ENCODE data around the gene TFB2M.
"Not testable (repeated sequence)": the region's sequence is repeated elsewhere in the genome, so short reads cannot be mapped to it uniquely, and the experiment has no call there.

Gene TFB2M

DNA sequence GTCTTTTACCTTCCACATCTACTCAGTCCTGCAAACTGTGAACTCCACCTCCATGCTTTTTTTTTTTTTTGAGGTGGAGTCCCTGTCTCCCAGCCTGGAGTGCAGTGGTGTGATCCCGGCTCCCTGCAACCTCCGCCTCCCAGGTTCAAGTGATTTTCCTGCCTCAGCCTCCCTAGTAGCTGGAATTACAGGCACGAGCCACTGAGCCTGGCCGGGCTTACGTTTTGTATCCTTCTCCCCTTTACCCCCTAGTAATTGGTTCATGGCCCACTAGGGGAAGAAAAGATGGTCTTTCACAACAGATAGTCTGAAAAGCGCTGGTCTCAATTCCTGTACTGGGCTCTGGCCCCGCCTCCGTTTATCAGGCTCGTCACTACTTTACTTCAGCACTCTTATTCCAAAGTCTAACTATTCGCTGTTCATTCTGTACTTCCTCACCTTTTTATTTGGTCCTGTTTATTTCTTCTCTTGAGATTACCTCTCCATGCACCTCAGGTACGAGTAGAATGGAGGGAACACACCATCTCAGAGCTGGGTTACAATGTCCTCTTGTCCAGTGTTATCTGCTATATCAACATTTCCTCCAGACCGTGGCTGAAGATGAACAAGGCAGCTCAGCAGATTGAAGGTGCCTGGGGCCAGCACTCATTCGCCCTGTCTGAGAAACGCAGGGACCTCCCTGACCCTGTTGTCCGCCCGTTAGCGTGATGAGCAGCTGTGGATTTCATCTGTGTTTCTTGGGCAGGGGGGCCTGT, 16.4 kb upstream of the TFB2M start:
- no peak for DNase-seq

DNA sequence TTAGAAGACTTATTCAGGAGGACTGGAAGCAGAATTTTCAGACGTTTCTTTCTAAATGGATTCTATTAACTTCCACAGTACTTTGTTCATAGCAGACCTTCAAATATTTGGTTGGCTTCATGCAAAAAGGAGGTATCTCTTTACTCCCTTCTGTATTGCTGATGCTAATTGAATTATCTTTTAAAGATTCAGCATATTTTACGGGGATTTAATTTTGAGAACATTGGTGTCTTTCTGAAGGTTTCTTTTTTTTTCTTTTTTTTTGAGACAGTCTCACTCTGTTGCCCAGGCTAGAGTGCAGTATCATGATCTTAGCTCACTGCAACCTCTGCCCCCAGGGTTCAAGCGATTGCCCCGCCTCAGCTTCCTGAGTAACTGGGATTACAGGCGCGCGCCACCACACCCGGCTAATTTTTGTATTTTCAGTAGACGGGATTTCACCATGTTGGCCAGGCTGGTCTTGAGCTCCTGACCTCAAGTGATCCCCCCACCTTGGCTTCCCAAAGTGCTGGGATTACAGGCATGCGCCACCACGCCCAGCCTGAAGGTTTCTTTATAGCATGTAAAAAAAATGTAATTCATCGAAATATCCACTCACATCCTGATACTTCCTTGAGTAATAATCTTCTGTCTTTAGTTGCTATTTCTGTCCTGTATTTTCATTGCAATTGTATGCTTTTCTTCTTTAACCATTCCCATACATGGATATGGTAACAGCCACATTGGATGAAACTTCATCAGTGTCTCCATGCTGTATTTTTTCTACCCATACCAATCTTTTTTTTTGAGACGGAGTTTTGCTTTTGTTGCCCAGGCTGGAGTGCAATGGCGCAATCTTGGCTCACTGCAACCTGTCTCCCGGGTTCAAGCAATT, 14.7 kb upstream of the TFB2M start:
- DNase-seq: no peak

DNA sequence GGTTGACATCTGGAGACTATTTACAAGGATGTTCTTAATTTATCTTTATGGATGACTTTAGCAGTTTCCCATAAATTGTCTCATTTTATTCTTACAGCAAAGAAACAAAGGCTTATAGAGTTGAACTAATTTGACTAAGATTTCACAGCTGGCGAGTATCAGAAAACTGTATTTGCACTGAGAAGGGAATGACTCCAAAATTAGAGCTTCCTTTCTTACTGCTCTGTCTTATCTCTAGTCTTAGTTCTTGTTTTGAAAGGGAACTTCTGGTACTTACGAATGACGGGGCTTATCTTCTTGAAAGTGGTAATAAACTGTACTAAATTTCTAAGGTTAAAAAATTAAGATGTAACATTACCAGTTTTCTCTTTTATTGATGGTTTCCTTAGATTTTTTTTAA, 13.8 kb upstream of the TFB2M start:
- no peak for DNase-seq

DNA sequence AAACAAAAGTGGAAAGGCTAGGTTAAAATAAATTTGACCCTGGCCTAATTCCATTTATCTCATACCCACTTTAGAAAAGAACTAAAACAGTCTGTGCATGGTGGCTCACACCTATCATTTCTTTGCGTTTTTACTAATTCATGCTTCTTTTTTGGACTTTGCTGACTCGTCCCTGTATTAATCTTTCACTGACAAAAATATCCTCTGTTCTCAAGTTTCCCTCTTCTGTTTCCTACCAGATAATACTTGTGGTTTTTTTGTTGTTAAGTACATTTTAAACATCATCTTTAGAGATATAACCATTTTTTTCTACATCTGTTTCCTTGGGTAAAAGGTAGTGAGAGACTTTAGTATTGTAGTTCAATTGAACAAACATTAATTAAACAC, 11.7 kb upstream of the TFB2M start:
- DNase-seq: no peak

DNA sequence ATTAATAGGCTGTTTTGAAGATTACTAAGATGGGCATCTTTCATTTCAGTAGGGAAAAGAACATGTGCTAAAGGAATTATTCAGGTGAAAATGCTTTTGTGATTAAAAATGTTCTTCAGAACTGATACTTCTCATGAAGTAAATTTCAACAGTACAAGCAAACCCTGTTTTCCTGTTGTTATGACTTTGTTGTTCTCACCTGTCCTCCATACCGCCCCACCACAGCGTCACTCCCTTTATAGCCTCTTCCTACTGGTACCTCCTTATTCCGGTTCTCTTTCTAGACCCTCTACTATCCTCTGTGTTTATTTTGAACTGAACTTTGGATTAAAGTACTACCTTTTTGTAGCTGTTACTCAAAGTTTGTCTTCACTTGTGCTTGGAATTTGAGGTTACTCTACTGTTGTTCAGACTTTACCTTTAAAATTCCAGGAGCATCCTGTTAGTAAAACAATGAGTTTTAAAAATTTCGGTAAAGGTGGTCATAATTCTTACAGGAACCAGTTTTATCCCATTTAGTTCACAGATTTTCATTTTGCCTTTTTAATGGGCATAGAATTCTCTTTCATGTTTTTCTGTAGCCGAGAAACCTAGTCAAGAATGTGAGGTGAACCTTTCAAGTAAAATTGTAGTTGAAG, 11.1 kb upstream of the TFB2M start:
- DNase-seq: no peak

GRCh38 chr1:246576709-246577032, 10.6 kb upstream of the TFB2M start:
- DNase-seq: no peak

GRCh38 chr1:246573491-246573890, 7.4 kb upstream of the TFB2M start:
- no peak for DNase-seq

DNA sequence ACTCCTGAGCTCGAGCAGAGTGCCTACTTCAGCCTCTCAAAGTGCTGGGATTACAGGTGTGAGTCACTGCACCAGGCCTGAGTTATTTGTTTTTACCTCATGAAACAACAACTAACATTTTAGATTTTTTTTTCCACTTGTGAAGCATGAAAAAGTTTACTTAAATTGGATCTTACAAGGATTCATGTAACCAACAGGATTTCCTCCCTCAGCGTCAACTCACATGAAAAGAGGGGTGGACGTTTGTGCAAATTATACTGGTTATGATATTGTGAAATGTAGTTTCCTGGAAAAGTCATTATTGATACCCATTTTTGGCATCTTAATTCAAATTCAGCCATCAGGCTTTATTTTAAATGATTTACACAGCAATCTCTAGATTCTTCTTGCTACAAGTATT, 6.7 kb upstream of the TFB2M start:
- no peak for DNase-seq

- no peak for DNase-seq
These were observed 5.9 kb upstream of the TFB2M start for GRCh38 chr1:246571953-246572352.

GRCh38 chr1:246571309-246571708, 5.2 kb upstream of the TFB2M start:
- not testable (repeated sequence) for DNase-seq

- DNase-seq: no peak
These were observed 3.5 kb upstream of the TFB2M start for GRCh38 chr1:246569248-246570238.

- DNase-seq: no peak
These were observed 1.7 kb upstream of the TFB2M start for GRCh38 chr1:246567646-246568235.

GRCh38 chr1:246566813-246567645, 968 bp upstream of the TFB2M start:
- no peak for DNase-seq

DNA sequence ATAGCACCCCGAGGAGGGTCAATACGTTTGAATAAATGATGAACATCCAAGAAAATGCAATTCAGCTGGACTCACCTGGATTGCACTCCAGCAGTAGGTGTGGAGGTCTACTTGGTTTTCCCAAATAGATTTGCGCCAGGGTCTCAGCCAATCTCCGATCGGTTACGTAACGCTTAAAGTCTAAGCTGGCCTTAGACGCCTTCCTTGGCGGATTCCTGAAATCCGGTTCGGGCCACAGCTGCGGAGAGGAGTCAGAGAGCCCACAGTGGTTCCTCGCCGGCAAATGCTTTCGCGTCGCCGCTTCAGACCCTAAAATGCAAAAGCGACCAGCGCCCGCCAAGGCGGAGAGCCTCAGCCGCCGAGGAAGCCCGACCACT, 322 bp downstream of the TFB2M start:
- no peak for DNase-seq

GRCh38 chr1:246564839-246565750, 966 bp downstream of the TFB2M start:
- no peak for DNase-seq

- DNase-seq: not testable (repeated sequence)
These were observed 5.2 kb downstream of the TFB2M start for GRCh38 chr1:246560833-246561232.

GRCh38 chr1:246559310-246559709, 6.8 kb downstream of the TFB2M start:
- DNase-seq: no peak

DNA sequence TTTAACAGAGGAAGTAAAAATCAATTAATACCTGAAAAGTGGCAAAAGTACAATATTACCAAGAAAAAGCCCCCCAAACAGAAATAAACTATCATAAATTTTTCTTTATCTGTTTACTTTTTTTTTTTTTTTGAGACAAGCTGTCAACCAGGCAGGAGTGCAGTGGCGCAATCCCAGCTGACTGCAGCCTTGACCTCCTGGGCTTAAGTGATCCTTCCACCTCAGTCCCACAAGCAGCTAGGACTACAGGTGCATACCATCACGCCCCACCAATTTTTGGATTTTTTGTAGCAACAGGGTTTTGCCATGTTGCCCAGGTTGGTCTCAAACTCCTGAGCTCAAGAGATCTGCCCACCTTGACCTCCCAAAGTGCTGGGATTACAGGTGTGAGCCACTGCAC, 8.0 kb downstream of the TFB2M start:
- DNase-seq: no peak

- DNase-seq: no peak
These were observed 11.9 kb downstream of the TFB2M start for GRCh38 chr1:246554201-246554600.

DNA sequence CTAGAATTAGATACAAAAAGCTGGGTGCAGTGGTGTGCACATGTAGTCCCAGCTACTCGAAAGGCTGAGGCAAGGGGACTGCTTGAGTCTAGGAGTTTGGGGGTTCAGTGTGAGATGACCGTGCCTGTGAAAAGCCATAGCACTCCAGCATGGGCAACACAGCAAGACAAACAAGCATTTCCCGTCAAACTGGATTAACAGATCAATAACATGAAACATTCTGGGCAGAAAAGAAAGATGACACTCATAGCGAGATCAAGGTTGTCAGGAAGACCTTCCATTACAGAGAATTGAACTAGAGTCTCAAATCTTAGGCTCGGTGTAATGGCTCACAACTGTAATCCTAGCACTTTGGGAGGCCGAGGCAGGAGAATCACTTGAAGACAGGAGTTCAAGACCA, 14.0 kb downstream of the TFB2M start:
- no peak for DNase-seq
